ENCODE measurements around the gene NCK2. TPM values are rescaled to one million over a fixed set of nuclear protein-coding genes. Genes with fewer than 3 reads are reported as not detected.

NCK2 gene
- total RNA-seq, 1 donor from 2014 or later = 51.1 TPM

GRCh38 chr2:105736145-105736544, 8.6 kb upstream of the NCK2 start:
- DNase-seq = no peak

DNA sequence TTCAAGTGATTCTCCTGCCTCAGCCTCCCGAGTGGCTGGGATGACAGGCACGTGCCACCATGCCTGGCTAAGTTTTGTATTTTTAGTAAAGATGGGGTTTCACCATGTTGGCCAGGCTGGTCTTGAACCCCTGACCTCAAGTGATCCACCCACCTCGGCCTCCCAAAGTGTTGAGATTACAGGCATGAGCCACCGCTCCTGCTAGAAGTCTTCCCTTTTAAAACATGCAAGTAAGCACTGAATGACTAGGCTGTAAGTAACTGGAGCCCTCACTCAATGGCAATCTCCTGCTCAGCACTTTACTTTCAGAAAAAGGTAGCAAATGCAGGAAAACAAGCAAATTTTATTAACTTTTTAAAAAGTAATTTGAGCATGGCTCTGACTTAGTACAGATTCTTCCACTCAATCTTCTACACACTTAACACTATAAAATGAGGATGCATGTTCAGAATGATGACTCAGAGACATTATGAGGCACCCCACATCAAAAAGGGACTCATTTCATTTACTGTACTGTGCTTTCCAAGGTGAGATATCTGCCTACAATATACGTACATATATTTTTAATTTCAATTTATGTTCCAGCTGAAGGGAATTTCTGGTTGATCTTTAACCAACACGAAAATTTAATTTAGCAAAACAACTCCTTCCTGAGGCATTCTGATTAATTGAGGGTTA, 6.6 kb upstream of the NCK2 start:
- no peak for DNase-seq

DNA sequence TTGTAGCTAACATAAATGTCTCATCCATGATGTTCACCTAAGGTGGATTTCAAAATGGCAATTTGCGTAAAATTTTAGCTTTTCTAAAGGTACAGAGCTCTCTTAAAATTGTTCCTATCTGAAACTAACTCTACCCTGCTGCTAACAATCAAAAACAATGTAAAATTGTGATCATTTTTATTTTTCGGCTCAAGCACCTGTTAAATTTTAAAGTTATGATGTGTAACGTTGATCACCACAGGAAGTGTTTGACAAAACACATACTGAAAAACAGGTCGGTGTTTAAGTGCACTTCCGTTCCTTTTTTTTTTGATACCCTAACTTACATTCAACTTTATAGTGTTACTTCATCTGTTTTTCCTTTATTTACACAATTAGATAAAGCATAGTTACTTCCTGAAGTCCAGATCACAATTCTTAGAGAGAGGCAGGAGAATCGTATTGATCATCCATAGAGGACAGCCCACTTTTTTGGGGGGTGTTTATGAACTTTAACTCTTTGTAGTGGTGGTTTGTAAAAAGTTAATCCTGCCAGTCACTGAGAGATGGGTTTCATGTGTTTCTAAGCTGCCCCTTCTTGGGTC, 6.0 kb upstream of the NCK2 start:
- DNase-seq = no peak

GRCh38 chr2:105739426-105739825, 5.3 kb upstream of the NCK2 start:
- no peak for DNase-seq

DNA sequence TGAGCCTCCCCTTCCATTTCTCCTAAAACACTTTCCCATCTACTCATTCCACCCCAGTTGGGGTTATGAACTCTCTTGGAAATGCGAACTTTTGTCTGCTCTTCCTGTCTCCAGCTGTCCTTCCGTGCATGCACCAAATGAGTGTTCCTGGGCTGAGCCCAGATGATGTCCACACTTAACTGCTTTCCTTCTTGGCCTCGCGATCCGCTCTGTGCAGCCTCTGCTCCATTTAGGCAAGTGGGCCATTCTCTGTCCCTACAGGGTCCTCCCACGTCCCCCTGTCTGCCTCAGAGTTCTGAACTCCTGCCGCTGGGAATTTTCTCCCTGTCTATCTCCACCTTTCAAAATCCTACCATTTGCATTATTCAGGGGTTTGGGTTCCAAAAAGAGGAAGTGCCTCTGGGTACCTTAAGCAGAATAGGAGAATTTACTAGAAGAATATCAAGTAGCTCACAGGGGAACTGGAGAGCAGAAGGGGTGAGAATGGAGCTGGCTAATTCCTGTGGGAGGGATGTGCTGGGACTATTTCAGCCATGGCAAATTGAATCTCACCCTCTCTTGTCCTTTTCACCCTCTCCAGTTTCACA, 4.7 kb upstream of the NCK2 start:
- DNase-seq = no peak

GRCh38 chr2:105741174-105741573, 3.5 kb upstream of the NCK2 start:
- DNase-seq = no peak

DNA sequence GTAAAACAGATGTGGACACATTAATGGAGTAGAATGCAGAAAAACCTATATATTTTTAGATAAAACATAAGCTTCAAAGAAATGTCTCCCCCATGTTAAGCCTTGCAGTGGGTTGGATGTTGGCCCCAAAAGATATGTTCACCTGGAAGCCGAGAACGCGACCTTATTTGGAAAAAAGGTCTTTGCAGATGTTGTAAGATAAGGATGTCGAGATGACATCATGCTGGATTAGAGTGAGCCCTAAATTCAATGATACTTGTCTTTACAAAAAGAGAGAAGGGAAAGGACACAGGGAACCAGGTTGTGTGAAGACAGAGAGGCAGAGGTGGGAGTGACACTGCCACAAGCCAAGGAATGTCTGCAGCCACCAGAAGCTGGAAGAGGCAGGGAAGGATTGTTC, 3.1 kb upstream of the NCK2 start:
- no peak for DNase-seq

DNA sequence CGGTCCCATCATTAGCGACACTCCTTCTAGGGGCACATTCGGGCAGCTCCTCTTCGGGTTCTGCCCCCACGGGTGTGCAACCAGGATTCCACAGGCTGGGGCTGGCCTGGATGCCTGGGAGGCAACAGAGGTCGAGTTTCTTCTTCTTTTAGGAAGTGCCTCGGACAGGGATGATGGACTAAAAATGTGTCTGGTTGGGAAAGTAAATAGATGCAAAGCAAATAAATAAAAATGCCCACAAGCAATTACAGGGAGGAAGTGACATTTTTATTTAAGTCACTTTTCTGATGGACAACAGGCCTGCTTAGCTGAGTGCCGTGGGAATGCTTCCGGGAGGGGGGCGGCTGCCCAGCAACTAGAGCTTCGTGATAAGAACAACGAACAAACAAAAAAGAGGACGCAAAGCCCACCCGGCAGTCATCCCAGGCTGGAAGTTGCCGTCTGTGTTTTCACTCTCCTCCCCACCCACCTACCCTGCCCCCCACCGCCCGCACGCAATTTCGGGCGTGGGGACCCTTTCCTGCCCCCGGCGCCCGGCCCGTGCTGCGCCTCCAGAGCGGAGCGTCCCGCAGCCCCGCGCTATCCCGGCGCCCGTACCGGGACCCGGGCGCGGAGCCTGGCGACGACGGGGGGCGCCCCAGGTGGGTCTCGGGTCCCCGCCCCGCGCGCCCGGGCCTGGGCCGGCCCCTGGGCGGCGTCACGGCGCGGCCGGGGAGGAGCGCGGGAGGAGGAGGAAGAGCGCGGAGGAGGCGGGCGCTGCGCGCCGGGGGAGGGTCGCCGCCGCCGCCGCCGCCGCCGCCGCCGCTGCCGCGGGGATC, 412 bp upstream of the NCK2 start:
- DNase-seq = peak; percentile 68

DNA sequence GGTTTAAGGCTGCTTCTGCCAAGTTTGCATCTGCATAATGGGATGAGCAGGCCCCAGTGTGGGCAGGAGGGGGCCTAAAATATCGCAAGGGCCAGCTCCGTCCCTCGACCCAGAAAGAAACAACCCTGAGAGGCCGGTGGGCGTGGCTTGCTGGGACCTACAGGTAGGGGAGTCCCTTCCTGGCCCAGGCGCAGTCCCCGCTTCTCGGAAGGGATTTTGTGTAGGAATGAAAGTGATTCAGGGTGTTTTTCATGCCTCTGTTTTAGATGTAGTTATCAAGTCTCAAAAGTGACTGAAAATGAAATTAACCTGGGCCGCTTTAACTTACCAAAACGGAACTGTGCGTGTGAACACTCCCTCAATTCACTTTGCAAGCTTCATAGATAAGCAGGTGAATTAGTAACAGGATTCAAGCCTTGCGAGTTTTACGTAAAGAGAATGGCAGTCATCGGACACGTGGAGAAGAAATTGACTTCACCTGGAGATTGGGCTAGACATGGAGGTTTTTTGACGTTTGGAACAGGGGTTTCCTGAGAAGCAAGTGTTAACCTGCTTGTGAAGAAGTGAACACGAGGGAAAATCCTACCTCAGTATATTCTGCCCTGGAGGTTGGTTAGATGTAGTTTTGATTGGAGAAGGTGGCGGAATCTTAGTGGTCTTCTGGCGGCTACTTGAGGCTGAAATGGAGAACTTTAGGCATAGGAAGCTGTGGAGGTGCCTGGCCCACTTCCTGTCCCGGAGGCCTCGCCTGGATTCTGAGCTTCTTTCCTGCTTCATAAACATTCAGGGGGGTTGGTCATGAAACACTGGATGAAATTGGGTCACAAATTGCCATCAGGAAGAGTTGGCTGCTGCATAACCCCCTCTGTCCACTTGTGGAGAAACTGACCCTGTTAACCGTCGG, 1.7 kb downstream of the NCK2 start:
- DNase-seq = peak; percentile 17

DNA sequence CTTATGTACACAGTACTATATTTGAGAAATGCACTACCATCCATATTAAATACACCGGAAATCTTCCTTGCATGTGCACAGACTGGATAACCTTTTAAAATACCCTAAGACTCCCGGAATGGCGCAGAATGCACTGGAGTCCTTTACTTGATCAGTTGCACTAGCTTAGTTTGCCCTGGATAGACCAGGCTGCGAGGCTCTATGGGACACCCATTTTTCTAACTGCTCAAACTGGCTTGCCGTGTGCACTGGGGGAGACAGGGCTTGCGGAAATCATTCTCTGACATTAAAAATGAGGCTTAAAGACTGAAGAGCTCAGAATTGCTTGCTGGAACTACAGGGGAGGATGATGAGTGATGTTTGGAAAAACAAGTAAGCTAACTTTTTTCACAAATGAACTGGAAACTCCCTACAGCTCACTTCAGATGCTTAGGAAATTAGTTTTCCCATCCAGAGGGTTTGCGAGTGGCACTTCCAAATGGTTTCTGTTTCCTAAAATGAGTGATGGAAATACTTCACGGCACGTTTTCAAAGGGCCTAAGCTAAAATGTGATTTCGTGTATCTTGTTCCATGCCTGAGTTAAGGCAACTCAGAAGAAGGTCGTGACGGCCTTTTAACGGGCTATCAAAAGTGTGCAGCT, 2.7 kb downstream of the NCK2 start:
- DNase-seq = no peak

GRCh38 chr2:105747991-105748390, 3.3 kb downstream of the NCK2 start:
- no peak for DNase-seq

- peak; percentile 45 for DNase-seq
Observed at GRCh38 chr2:105748566-105748965, 3.9 kb downstream of the NCK2 start.

DNA sequence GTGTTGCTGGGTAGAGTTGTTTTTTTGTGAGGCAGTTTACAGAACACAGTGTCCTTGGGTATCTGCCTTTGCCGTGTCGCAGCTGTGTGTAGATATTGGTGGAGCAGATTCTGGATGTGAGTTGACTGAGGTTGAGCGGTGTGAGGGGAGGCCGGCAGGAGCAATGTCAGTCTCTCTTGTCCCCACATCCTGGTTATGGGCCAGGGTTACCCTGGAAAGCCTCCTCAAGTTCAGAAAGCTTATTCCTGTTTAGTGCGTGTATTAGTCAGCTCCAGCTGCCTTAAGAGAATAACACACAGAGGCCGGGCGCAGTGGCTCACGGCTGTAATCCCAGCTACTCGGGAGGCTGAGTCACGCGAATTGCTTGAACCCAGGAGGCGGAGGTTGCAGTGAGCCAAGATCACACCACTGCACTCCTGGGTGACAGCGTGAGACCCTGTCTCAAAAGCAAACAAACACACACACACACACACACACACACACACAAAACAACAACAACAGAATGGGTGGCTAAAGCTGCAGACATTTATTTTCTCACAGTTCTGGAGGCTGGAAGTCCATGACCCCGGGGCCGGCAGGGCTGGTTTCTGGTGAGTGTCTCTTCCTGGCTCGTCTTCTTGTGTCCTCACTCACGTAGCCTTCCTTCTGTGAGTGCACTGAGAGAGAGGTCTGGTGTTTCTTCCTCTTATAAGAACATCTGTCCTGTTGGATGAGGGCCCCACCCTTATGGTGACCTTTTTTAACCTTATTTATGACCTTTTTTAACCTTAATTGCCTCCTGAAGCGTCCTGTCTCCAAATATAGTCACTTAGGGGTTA, 5.1 kb downstream of the NCK2 start:
- DNase-seq = peak; percentile 32

DNA sequence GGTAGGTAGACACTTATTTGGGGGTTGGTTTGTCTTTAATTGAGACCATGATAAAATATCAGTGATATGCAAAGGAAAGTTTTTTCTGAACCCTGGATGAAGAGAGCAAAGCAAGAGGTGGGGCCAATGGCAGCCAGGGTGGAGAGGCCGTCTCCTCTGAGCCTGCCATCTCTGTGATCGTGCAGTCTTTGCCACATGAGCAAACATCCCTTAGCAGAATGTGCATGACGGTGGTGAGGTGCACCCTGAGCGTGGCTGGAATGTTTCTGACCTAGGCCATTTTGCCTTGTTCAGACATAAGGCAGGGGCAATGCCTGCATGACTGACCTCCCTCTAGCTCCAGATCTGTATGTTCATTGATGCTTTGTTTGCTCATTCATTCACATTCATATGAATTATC, 6.0 kb downstream of the NCK2 start:
- no peak for DNase-seq

GRCh38 chr2:105751272-105751671, 6.6 kb downstream of the NCK2 start:
- no peak for DNase-seq

DNA sequence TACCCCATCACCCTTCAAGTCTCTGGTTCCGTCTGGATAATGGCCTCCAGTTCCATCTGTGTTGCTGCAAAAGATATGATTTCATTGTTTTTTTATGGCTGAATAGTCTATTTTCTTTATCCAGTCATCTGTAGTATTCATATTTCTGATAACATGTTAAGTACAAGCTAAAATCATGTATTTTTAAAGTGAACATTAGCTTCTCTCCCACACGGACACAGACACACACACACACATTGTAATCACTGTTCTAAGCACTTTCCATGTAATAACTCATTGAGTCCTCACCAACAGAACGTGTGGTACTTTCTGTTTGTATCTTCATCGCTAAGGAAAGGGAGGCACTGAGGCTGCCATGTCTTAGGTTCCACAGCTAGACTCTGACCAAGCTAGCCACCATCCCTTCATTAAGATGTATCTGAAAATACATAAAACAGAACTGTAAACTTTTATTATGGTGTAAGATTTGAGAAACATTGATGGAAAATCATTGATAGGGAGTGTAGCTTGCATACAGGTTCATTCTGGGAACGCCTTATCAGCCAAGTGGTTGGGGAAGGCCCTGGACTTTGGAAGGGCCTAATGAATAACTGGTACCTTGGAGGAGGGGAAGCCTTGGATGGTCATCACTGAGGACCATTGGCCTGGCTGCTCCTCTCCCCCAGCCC, 8.1 kb downstream of the NCK2 start:
- no peak for DNase-seq

DNA sequence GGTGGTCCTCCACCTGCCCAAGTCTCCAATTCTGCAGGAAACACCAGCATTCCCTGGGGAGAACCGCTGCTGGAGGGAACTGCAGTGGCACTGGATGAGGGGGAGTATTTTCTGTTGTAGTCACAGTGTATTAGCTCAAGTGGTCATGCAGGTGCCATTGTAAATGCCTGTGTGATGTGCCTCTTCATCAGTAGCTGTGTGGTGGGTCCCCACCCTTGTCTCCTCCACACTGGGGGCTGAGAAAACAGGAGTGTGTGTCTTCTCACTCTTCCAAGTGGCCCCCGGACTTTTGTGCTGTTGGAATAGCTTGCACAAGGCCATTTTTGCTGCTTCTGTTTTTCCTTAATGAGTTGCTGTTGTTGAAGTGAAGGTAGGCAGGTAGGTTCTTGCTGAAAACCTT, 8.7 kb downstream of the NCK2 start:
- no peak for DNase-seq

DNA sequence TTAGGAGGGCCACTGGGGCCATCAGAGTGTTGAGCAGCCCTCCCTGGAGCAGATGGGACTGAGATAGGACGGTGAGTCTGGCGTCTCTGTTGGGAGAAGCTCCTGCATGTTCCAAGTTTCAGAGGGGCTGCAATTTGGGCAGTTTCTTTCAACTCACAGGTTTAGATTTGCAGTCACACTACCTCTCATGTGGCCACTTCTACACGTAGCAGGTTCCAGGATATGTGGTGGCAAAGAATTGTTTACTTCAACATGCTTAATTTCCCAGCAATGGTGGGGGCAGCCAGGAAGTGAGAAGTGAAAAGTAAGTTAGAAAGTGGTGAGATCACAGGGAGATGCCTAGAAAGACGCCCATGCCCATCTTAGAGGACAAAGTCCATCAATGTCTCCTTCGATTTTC, 9.3 kb downstream of the NCK2 start:
- no peak for DNase-seq

DNA sequence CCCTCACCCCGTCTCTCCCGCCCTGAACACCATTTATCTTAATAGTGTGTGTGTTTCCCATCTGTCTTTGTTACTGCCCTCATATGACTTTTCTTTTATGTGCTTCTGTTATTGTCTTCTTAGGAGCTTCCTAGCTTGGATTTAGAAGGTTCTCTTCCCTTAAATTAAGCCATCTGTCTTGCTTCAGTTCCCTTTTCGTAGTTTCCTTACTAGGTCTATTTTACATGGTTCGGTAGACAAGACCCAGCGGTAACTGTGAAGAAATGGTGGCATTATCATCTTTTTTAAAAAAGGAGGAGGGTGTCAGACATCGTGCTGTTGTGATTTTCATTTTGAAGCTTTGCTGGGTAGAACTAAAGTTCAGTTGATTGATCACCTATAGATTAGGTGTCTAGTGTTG, 10.3 kb downstream of the NCK2 start:
- no peak for DNase-seq

- no peak for DNase-seq
Observed at GRCh38 chr2:105755895-105756294, 11.2 kb downstream of the NCK2 start.

- DNase-seq = no peak
Observed at GRCh38 chr2:105756435-105756834, 11.7 kb downstream of the NCK2 start.

Data from dermis blood vessel endothelial cell (primary cell).